H9 (cell line): ENCODE data around the gene IQCM. TPM values are rescaled to one million over a fixed set of nuclear protein-coding genes. Genes with fewer than 3 reads are reported as not detected.
A peak's percentile ranks its signal among the peaks of the same experiment; 100 is the strongest.

Experiments used
- DNase-seq: peaks from one replicate; pipeline ENCODE4 v3.0.0-alpha.2; 2017
- H2AFZ ChIP-seq: one replicate; pipeline ENCODE4 v1.6.1; 2013; ENCODE audit warnings: mild to moderate bottlenecking, low read length, control low read depth, moderate library complexity
- H2AK5ac ChIP-seq: 2 replicates; pipeline ENCODE4 v1.6.1; 2013; ENCODE audit warnings: low read length, control low read depth, mixed read lengths; ENCODE audit not compliant: insufficient read length
- H2BK120ac ChIP-seq: one replicate; pipeline ENCODE4 v1.6.1; 2013; ENCODE audit warnings: low read depth, mild to moderate bottlenecking, low read length, control low read depth, inconsistent platforms; ENCODE audit not compliant: poor library complexity, severe bottlenecking
- H2BK12ac ChIP-seq: 2 replicates; pipeline ENCODE4 v1.6.1; 2013; ENCODE audit warnings: low read length, control low read depth, mixed read lengths, low read depth; ENCODE audit not compliant: insufficient read length
- H2BK15ac ChIP-seq: 2 replicates; pipeline ENCODE4 v1.6.1; 2013; ENCODE audit warnings: low read depth, low read length, control low read depth
- H2BK20ac ChIP-seq: one replicate; pipeline ENCODE4 v1.6.1; 2013; ENCODE audit warnings: low read depth, mild to moderate bottlenecking, low read length, control low read depth, inconsistent platforms; ENCODE audit not compliant: poor library complexity, severe bottlenecking
- H2BK5ac ChIP-seq: 2 replicates; pipeline ENCODE4 v1.6.1; 2013; ENCODE audit warnings: low read length, control low read depth, mixed read lengths; ENCODE audit not compliant: insufficient read length
- H3K14ac ChIP-seq: 2 replicates; pipeline ENCODE4 v1.6.1; 2013; ENCODE audit warnings: low read length, control low read depth; ENCODE audit not compliant: insufficient read depth
- H3K18ac ChIP-seq: 2 replicates; pipeline ENCODE4 v1.6.1; 2013; ENCODE audit warnings: low read depth, mild to moderate bottlenecking, mixed read lengths, low read length, control low read depth; ENCODE audit not compliant: insufficient read length
- H3K23ac ChIP-seq: 2 replicates; pipeline ENCODE4 v1.6.1; 2013; ENCODE audit warnings: low read length, control low read depth, mixed read lengths, low read depth; ENCODE audit not compliant: insufficient read length
- H3K23me2 ChIP-seq: 2 replicates; pipeline ENCODE4 v1.6.1; 2013; ENCODE audit warnings: low read depth, mild to moderate bottlenecking, mixed read lengths, low read length, control low read depth; ENCODE audit not compliant: insufficient read length, poor library complexity, severe bottlenecking
- H3K27ac ChIP-seq: 2 replicates; pipeline ENCODE4 v1.5.1; 2013; ENCODE audit warnings: low read length, control low read depth, mixed read lengths, low read depth; ENCODE audit not compliant: insufficient read length
- H3K27me3 ChIP-seq: 2 replicates; pipeline ENCODE4 v1.6.1; 2013; ENCODE audit warnings: low read length, control low read depth, inconsistent platforms; ENCODE audit not compliant: insufficient read depth
- H3K4ac ChIP-seq: 2 replicates; pipeline ENCODE4 v1.6.1; 2013; ENCODE audit warnings: low read depth, mild to moderate bottlenecking, control low read depth, inconsistent platforms, low read length, moderate library complexity
- H3K4me1 ChIP-seq: 2 replicates; pipeline ENCODE4 v1.6.1; 2013; ENCODE audit warnings: low read length, control low read depth, inconsistent platforms; ENCODE audit not compliant: insufficient read depth
- H3K4me2 ChIP-seq: 2 replicates; pipeline ENCODE4 v1.6.1; 2013; ENCODE audit warnings: low read length, control low read depth, mixed read lengths; ENCODE audit not compliant: insufficient read length, insufficient read depth
- H3K56ac ChIP-seq: 2 replicates; pipeline ENCODE4 v1.6.1; 2013; ENCODE audit warnings: low read depth, mild to moderate bottlenecking, mixed read lengths, low read length, control low read depth; ENCODE audit not compliant: insufficient read length
- H3K79me1 ChIP-seq: 2 replicates; pipeline ENCODE4 v1.6.1; 2013; ENCODE audit warnings: low read depth, mild to moderate bottlenecking, moderate library complexity, low read length, control low read depth, inconsistent platforms; ENCODE audit not compliant: insufficient read depth, poor library complexity, severe bottlenecking
- H3K79me2 ChIP-seq: 2 replicates; pipeline ENCODE4 v1.6.1; 2013; ENCODE audit warnings: low read length, control low read depth, inconsistent platforms; ENCODE audit not compliant: insufficient read depth
- H3K9ac ChIP-seq: 2 replicates; pipeline ENCODE4 v1.6.1; 2013; ENCODE audit warnings: low read length, control low read depth, mixed read lengths; ENCODE audit not compliant: insufficient read length; ENCODE audit errors: extremely low read depth
- H3K9me3 ChIP-seq: one replicate; pipeline ENCODE4 v1.6.1; 2013; ENCODE audit warnings: low read depth, low read length, inconsistent platforms; ENCODE audit not compliant: control insufficient read depth
- H3T11ph ChIP-seq: one replicate; pipeline ENCODE4 v1.6.1; 2013; ENCODE audit warnings: mild to moderate bottlenecking, low read length, control low read depth, inconsistent platforms
- H4K20me1 ChIP-seq: one replicate; pipeline ENCODE4 v1.6.1; 2013; ENCODE audit not compliant: control insufficient read depth, insufficient read length, insufficient read depth
- H4K5ac ChIP-seq: 2 replicates; pipeline ENCODE4 v1.6.1; 2013; ENCODE audit warnings: low read depth, mild to moderate bottlenecking, mixed read lengths, low read length, control low read depth; ENCODE audit not compliant: insufficient read length
- H4K8ac ChIP-seq: replicated peaks from 2 replicates; pipeline ENCODE4 v1.6.1; 2013; ENCODE audit warnings: low read length, control low read depth, mixed read lengths, low read depth; ENCODE audit not compliant: insufficient read length
- H4K91ac ChIP-seq: 2 replicates; pipeline ENCODE4 v1.6.1; 2013; ENCODE audit warnings: low read depth, mild to moderate bottlenecking, moderate library complexity, mixed read lengths, low read length, control low read depth; ENCODE audit not compliant: insufficient read length
- H3K27ac Mint-ChIP-seq, 3 experiments: 2 replicates in 2 of 3; 3 replicates in 1 of 3; pipeline ENCODE4 v1.8.0; 2020 to 2021; ENCODE audit warnings: mixed read lengths in 3 of 3, mild to moderate bottlenecking in 1 of 3, moderate library complexity in 1 of 3
- H3K27me3 Mint-ChIP-seq: 2 replicates; pipeline ENCODE4 v1.8.0; 2021; ENCODE audit warnings: low read depth, mild to moderate bottlenecking, moderate library complexity, mixed read lengths
- H3K36me3 Mint-ChIP-seq, 3 experiments: 2 replicates in 2 of 3; 3 replicates in 1 of 3; pipeline ENCODE4 v1.8.0; 2020 to 2021; ENCODE audit warnings: low read depth in 3 of 3, mixed read lengths in 3 of 3; ENCODE audit not compliant: insufficient read depth in 1 of 3
- H3K4me1 Mint-ChIP-seq, 2 experiments: 2 replicates each; pipeline ENCODE4 v1.8.0; 2020; ENCODE audit warnings: mixed read lengths in 2 of 2
- H3K4me3 Mint-ChIP-seq, 2 experiments: 2 replicates in 1 of 2; 3 replicates in 1 of 2; pipeline ENCODE4 v1.8.0; 2020 to 2021; ENCODE audit warnings: mild to moderate bottlenecking in 2 of 2, mixed read lengths in 2 of 2, moderate library complexity in 1 of 2
- H3K9me3 Mint-ChIP-seq, 2 experiments: 2 replicates in 1 of 2; 3 replicates in 1 of 2; pipeline ENCODE4 v1.8.0; 2020; ENCODE audit warnings: mild to moderate bottlenecking in 2 of 2, mixed read lengths in 2 of 2, moderate library complexity in 1 of 2
- CTCF ChIP-seq: fragments of 200-600 bp; sonication (generic); conservative IDR thresholded peaks from 3 replicates; pipeline ENCODE4 v1.8.0; 2021; ENCODE audit warnings: antibody characterized with exemption, mild to moderate bottlenecking
- WGBS: extraction: QIAGEN DNeasy Blood & Tissue Kit; methylation state at CpG from one replicate; pipeline ENCODE4 v1.1.7; 2013; ENCODE audit warnings: missing lambda C conversion rate, low lambda C conversion rate, mixed read lengths; ENCODE audit not compliant: insufficient read length; ENCODE audit errors: extremely low coverage; 5-methylcytosine and 5-hydroxymethylcytosine counted together
- total RNA-seq: library from RNA; stranded (reverse); gene quantifications from 2 replicates; pipeline ENCODE4 v1.2.1, GENCODE V29; 2021

Gene IQCM
- total RNA-seq, 1 experiment from 2014 or later, result 0.15 TPM

- Histone ChIP-seq H2BK20ac (no peak overlapping the region), H3K9me3 (no peaks in the 10 kb centered on the region), H4K5ac (no peak overlapping the region), H4K20me1 (no peaks in the 10 kb centered on the region), H3K79me1 (no peaks in the 10 kb centered on the region), H3K23me2 (no peaks in the 10 kb centered on the region), H2BK12ac (no peak overlapping the region), H3K4me1 (no peaks in the 10 kb centered on the region), H3K4me2 (no peak overlapping the region), H3T11ph (no peak overlapping the region), H3K56ac (no peak overlapping the region), H2BK5ac (no peak overlapping the region), H4K8ac (no peak overlapping the region), H2AK5ac (no peak overlapping the region), H3K4ac (no peak overlapping the region), H3K27ac (no peak overlapping the region), H2AFZ (no peak overlapping the region), H3K79me2 (no peaks in the 10 kb centered on the region), H2BK15ac (no peak overlapping the region), H3K27me3 (no peaks in the 10 kb centered on the region), H3K14ac (no peak overlapping the region), H3K9ac (no peak overlapping the region), H4K91ac (no peak overlapping the region), H3K23ac (no peak overlapping the region), H2BK120ac (no peak overlapping the region), H3K18ac (no peak overlapping the region)
- peaks cover 5% of the 10 kb centered on the region in 2 experiments; a peak in 3 of 5 replicates for H3K9me3 Mint-ChIP-seq
- H3K4me1 Mint-ChIP-seq, result peaks cover 4 to 6% of the 10 kb centered on the region in 2 experiments
- peak overlapping the region in 1 of 3 experiments; percentile 37; a peak in 2 of 7 replicates for H3K27ac Mint-ChIP-seq
- no peaks in the 10 kb centered on the region for H3K27me3 Mint-ChIP-seq
- DNase-seq, result no peak
- TF ChIP-seq CTCF, result no peak
- WGBS, result no CpG with 5 or more reads among the region's 3 CpGs
- peaks cover 1 to 11% (median 5%) of the 10 kb centered on the region in 3 experiments; a peak in 3 of 7 replicates for H3K36me3 Mint-ChIP-seq
- no peak overlapping the region for H3K4me3 Mint-ChIP-seq
These were observed 102.6 kb downstream of the IQCM start for GRCh38 chr4:149713031-149713430.
